Epithelial cell of esophagus (primary cell): Measurements from ENCODE around the gene VSTM2B.

Experiments used
- DNase-seq: peaks from one replicate; pipeline ENCODE4 v3.0.0; 2010; ENCODE audit warnings: low read depth
- H3K4me3 ChIP-seq: 2 replicates; pipeline ENCODE4 v1.5.1; 2011; ENCODE audit warnings: mild to moderate bottlenecking, low read length, control low read depth
- TF ChIP-seq, protein P1 (sequence below): IDR thresholded peaks from 2 replicates; pipeline ENCODE4 v1.5.1; 2011; ENCODE audit warnings: low read depth, mild to moderate bottlenecking, low read length, control low read depth, inconsistent platforms; ENCODE audit not compliant: insufficient read depth; ENCODE audit errors: missing control alignments

The VSTM2B gene

DNA sequence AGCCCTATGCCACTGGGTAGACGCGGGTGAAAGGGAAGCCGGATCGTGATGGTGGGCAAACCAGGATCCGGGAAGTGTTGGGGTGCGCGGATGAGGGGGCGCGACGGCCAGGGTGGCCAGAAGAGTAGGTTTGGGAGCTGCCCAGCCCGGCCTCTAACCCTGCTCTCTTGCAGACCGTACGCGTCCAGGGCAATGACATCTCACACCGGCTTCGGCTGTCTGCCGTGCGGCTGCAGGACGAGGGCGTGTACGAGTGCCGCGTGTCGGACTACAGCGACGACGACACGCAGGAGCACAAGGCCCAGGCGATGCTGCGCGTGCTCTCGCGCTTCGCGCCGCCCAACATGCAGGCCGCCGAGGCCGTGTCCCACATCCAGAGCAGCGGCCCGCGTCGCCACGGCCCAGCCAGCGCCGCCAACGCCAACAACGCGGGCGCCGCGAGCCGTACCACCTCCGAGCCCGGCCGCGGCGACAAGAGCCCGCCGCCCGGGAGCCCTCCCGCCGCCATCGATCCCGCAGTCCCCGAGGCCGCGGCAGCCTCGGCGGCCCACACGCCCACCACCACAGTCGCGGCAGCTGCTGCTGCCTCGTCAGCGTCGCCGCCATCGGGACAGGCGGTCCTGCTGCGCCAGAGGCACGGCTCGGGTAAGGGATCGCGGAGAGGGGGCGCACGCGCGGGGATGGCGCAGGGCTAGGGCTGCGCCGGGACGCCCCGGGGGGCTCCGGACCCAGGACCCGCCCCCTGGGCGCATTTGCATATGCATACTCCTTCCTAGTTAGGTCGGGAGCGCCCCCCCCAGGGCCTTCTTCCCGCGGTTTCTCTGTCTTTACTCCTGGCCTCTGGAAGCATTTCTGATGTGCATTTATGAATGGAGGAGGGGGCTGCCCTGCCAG lies 4.1 kb downstream of the VSTM2B start:
- TF ChIP-seq, protein P1, sequence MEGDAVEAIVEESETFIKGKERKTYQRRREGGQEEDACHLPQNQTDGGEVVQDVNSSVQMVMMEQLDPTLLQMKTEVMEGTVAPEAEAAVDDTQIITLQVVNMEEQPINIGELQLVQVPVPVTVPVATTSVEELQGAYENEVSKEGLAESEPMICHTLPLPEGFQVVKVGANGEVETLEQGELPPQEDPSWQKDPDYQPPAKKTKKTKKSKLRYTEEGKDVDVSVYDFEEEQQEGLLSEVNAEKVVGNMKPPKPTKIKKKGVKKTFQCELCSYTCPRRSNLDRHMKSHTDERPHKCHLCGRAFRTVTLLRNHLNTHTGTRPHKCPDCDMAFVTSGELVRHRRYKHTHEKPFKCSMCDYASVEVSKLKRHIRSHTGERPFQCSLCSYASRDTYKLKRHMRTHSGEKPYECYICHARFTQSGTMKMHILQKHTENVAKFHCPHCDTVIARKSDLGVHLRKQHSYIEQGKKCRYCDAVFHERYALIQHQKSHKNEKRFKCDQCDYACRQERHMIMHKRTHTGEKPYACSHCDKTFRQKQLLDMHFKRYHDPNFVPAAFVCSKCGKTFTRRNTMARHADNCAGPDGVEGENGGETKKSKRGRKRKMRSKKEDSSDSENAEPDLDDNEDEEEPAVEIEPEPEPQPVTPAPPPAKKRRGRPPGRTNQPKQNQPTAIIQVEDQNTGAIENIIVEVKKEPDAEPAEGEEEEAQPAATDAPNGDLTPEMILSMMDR, result no peak
- DNase-seq, result no peak
- H3K4me3 ChIP-seq, result no peak overlapping the region

GRCh38 chr19:29530540-29531457 lies 5.0 kb downstream of the VSTM2B start:
- DNase-seq, result no peak
- TF ChIP-seq, protein P1, result no peak
- H3K4me3 ChIP-seq, result no peak overlapping the region

- no peak overlapping the region for H3K4me3 ChIP-seq
- TF ChIP-seq, protein P1, result no peak
- DNase-seq, result no peak
Observed at GRCh38 chr19:29531458-29532025, 5.7 kb downstream of the VSTM2B start.

GRCh38 chr19:29532097-29532496 lies 6.3 kb downstream of the VSTM2B start:
- no peak for DNase-seq
- H3K4me3 ChIP-seq, result no peak overlapping the region
- TF ChIP-seq, protein P1, result no peak

- DNase-seq, result no peak
- TF ChIP-seq, protein P1, result no peak
- no peak overlapping the region for H3K4me3 ChIP-seq
Observed at GRCh38 chr19:29532956-29533355, 7.2 kb downstream of the VSTM2B start.

DNA sequence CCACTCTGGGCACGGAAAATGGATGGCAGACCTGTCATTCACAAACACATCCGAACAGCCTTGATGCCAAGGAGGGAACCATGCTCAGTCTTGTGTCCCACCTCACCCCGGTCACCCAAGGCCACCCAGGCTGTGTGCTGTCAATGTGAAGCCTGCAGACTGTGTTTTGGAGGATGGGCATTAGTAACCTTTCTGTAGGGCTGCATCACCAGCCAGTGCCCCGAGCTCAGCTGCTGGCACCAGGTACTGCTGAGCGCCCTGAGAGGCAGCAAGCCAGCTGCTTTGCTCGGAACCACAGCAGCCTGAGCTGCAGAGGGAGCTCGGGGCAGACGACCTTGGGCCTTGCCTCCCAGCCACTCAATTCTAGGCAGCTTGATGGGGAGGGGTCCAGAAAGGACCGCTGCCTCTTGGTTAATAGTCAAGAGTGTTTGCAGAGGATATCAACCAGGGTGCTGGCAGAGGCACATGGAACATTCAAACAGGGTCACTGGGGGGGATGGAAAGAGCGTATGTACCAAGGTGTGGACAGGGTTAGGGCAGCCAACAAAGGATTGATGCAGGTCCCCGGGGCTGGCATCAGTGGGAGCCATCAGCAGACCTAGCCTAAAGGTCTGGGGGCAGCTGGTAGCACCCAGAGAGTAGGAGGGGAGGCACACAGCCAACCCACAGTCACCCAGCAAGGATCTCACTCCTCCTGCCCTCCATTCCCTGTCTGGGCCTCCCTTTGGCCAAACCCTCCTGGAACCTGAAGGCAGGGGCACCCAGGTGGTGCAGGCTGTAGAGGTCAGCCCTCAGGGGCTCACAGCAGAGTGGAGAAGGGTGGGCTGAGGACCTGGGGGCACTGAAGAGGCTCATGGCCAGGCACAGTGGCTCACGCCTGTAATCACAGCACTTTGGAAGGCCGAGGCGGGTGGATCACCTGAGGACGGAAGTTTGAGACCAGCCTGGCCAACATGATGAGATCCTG lies 8.1 kb downstream of the VSTM2B start:
- TF ChIP-seq, protein P1, result no peak
- no peak for DNase-seq
- no peak overlapping the region for H3K4me3 ChIP-seq
